Kidney capillary endothelial cell (primary cell): ENCODE results near the gene DOHH.
"Not testable (repeated sequence)": the region's sequence is repeated elsewhere in the genome, so short reads cannot be mapped to it uniquely, and the experiment has no call there.

Experiments used
- DNase-seq: peaks from one replicate; pipeline ENCODE4 v3.0.0-alpha.2; 2018; ENCODE audit warnings: low spot score

DOHH gene

GRCh38 chr19:3519126-3519525 lies 18.7 kb upstream of the DOHH start:
- DNase-seq, result no peak

- DNase-seq, result no peak
Measured at GRCh38 chr19:3518659-3519058, 18.2 kb upstream of the DOHH start.

GRCh38 chr19:3518255-3518654 lies 17.8 kb upstream of the DOHH start:
- DNase-seq, result no peak

DNA sequence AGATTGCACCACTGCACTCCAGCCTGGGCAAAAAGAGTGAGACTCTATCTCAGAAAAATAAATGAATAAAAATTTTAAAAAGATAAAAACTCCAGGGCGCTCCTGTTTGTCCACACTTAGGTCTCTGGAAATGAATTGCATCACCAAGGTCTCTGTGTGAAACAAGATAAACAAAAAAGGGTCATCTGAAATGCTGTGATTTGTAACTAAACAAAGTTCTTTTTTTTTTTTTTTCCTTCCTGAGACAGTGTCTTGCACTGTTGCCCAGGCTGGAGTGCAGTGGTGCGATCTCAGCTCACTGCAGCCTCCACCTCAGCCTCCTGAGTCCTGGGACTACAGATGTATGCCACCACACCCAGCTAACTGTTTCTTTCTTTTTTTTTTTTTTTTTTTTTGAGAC lies 17.2 kb upstream of the DOHH start:
- no peak for DNase-seq

- no peak for DNase-seq
Measured at GRCh38 chr19:3516675-3517207, 16.3 kb upstream of the DOHH start.

DNA sequence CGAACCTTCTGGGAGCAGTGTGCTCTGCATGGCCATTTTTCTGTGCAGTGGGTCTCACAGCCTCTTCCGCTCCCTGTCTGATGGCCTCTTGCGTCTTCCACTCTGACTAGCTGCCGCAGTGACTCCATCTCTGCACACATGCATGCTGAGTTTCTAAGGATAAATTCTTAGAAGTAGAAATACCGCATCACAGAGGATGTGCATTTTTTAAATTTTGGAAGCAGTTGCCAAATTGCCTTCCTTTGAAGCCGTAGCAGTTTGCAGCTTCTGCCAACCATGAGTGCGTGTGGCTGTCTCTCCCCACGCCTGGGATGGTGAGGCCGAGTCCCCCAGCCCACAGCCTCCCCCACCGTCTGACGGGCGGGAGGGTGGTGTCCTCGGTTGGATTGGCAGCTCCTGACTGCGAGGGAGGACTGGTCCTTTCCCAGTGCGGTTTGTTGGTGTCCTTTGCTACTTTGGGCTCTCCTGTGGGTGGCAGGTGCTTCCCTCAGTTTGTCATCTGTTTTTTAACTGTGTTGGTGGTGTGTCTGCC lies 15.5 kb upstream of the DOHH start:
- no peak for DNase-seq

DNA sequence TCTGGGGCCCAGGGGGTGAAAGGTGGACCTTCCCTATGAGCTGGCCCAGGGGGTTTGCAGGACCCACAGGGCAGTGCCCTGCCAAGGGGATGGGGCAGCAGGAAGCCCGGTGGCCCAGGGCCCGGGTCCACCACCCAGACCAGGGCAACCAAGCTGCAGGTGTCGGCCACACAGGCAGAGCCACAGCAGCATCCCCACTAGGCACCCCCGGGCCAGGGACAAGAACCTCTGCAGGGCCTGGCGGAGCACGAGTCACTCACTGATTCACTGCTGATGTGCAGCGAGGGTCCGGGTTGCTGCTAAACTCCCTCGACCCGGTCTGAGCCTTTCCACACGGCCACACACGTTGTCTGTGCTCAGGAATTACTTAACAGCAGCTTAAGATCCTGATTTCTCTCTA lies 14.5 kb upstream of the DOHH start:
- DNase-seq, result no peak

DNA sequence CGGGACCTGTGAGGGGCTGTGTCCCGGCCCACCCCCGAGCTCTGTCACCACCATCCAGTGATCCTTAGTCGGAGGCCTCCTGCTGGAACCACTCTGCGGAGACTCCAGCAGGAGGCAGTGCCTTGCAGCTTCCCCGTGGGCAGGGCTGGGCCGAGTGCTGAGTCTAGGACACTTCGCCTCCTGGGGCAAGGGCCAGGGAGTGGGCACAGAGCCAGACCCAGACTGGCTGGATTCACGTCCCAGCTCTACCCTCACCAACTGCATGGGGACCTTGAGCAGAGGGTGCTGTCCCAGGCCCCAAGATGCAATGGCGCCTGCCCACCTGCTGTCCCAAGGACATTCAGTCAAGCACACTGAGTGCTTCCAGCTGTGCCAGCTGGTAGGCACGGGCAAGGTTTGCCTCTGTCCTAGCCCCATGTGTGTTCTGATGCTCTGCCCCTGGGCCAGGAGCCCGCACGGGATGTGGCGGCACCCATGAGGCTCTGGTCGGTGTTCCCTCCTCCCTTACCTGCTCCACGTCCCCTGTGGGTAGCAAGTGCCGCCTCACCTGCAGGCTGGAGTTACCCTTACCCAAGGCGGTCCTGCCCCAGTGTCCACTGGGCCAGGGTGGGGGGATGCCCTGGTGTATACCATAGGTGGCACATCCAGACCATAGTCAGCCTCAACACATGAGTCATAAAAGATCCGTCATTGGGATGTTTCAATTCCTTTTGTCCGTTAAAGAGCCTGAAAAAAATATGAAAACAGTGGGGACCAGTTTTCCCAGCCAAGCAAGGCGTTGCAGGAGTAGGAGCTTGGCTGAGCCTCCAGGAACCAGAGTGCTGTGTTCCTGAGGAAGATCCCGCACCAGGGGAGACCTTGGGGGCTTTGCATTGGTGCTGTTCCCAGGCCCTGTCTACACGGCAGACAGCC lies 13.0 kb upstream of the DOHH start:
- no peak for DNase-seq

DNA sequence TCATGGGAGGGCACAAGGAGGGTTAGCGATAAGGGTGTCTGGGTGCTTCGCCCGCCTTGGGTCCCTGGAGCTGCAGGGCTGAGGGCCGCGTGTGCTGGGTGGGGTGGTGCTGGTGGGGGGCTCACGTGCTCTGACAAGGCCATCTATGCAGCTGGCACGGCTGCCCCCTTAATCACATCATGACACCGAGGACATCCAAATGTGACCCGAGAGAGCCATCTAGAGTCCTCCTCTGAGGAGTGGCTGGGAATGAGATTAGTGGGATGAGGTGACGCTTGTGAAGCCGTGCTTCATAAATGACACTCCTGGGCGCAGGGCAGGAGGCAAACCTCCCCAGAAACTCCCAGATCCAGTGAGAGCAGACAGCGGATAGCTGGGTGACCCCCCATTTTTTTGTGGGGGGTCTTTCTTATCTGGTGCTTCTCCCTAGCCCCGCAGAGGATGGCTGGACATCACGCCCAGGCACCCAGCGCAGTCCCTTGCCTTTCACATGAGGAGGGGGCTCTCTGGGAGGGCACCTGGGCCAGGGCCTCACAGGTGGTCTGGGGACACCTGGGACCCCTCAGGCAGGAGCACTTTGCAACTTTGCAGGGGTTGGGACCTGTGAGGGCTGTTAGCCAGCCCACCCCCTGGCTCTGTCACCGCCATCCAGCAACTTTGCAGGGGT lies 12.2 kb upstream of the DOHH start:
- DNase-seq, result no peak

GRCh38 chr19:3511506-3512251 lies 11.2 kb upstream of the DOHH start:
- no peak for DNase-seq

DNA sequence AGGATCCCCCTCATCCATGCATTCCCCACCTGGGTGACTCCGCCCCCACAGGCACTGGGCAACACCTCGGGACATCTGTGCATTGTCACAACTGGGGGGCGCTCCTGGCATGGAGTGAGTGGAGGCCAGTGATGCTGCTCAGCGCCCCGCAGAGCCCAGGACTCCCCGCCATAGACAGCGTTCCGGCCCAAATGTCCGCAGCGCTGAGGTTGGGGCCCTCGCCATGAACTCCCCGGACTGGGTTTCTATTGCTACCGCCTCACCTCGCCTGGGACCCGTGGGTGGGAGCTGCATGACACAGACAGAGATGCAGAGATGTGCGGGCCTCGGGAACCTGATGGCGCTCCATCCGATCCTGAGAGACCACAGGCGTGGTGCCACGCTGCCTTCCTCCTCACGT lies 10.3 kb upstream of the DOHH start:
- no peak for DNase-seq

DNA sequence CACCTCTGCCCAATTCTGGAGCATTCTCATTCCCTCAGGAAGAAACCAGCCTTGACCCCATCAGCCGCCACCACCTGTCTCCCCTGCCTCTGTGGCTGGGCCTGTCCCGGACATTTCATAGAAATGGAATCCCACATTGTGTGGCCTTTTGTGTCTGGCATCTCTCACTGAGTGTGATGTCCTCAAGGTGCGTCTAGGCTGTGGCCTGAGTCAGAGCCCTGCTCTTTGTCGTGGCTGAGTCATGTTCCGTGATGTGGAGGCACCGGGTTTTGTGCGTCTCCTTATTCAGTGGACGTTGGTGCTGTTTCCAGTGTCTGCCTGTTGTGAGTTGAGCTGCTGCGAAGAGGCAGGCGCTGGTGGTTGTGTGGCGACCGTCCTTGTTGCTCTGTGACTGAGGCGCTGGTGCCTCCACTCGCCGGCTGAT lies 9.1 kb upstream of the DOHH start:
- peak; percentile 74 for DNase-seq

DNA sequence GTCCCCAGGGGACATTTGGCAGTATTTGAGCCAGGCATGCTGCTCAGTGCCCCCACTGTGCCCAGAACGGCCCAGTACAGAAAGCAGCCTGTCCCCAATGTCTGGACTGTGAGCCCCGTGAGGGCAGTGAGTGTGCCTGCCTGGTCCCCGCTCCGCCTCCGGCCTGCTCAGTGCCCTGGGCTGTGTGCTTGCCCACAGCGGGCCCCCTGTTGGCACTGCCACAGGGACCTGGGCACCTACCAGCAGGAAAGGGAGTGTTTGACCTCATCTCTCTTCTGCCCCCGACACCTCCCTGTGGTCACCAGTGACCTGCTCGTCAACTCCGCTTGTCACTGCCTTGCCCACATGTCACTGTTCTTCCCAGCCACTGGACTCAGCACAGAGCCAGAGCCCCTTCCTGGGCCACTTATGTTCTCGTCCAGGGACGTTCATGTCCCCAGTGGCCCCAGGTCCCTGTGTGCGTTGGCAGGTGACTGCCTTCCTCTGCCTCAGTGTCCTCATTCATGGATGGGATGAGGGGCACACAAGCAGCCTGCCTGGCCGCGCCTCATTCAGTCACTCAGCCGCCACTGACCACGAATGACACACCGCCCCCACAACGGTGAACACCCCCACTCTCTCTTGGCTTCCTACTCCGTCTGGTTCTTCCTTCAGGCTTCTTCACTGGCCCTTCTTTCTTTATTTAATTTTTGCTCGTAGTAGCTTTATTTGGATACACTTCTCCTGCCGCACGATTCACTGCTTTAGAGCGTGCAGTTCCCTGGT lies 8.5 kb upstream of the DOHH start:
- DNase-seq, result no peak

DNA sequence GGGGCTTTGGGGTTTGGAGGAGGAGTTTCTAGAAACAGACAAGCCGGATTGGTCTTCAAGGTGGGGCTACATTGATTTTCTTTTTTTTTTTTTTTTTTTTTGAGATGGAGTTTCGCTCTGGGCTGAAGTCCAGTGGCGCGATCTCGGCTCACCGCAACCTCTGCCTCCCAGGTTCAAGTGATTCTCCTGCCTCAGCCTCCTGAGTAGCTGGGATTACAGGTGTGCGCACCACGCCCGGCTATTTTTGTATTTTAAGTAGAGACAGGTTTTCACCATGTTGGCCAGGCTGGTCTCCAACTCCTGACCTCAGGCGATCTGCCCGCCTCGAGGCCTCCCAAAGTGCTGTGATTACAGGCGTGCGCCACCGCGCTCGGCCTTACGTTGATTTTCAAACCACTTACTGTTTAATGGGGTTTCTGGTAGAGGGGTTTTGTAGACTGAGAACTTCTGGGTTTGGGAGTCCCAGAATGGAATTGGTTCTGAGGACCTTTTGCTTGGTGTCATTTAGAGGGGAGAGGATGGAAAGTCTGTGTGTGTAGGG lies 7.7 kb upstream of the DOHH start:
- DNase-seq, result not testable (repeated sequence)

GRCh38 chr19:3507371-3508120 lies 7.1 kb upstream of the DOHH start:
- DNase-seq, result no peak

DNA sequence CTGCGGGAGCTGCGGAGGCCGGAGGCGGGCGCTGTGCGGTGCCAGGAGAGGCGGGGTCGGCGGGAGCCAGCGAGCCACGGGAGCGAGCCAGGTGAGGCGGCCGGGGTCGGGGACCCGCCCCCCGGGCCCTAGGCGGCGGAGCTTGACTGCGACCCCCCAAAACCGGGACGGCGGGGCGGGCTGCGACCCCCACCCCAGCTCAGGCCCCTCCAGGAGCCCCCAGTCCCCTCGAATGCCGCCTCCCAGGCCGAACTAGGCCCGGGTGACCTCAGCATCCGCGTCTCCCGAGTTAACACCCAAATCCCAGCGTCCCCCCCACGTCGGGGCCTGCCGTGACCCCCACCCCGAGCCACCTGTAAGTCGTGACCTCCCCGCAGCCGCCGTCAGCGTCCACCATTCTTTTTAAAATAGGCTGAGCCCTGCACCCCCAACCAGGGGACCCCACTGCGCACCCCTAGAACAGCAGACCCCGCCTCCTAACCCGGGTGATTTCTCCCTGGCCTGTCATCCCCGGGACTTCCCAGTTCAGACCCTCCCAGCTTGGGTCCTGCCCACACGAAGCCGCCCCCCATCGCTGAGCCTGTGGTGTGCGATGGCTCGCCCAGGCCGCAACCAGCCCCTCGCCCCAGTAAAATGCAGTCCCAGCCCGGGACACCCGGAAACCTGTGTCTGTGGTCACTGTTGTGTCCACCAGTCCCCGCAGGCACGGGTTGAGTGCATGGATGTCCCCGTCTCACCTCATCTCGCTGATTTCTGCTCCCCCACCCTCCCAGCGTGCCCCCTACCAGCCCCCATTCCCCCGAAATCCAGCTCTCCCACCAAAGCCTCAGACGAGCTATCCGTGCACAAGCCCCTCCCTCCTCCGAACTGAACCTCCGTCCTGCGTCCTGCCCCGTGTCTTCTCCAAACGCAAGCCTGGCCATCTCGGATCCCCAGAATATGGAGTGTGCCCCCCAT lies 6.2 kb upstream of the DOHH start:
- no peak for DNase-seq

DNA sequence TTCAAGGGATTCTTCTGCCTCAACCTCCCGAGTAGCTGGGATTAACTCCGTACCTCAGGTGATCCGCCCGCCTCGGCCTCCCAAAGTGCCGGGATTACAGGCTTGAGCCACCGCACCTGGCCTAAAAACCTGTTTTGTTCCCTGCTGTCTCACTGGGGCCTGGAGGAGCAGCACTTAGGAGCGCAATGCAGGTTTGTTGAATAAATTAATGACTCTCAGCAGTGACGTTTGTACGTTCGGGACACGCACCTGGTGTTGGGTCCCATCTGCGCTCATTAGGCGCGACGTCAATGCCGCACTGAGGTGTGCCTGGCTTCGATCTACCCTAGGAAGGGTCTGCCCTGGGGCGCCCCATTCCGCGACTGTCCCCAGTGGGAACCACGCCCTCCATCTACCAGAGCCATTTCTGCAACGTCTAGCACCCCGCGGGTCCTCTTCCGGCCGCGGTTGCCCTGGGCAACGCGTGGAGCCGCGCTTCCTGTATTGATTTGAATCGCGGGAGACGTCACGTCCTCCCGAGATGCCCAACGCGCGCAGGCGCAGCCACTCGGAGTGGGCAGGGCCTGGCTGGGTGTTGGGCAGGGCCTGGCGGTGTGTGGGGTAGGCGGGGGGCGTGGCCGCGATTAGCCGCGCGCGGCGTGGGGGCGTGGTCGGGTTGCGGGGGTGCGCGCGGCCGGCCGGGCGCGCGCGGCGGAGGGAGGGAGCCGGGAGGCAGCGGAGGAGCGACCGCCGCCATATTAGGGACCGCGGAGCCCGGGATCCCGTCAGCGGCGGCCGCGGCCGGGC lies 5.3 kb upstream of the DOHH start, which contains the start of gene FZR1:
Gene FZR1 (plus strand): TSS at position 714 of the 786 bp plus-strand sequence. CDS start 16,679 bp downstream, outside the sequence.
- peak; percentile 97 for DNase-seq

GRCh38 chr19:3504735-3505134 lies 4.3 kb upstream of the DOHH start:
- DNase-seq, result no peak
